OCI-LY7 (cell line): ENCODE results near the gene SEBOX. TPM values are rescaled to one million over a fixed set of nuclear protein-coding genes. Genes with fewer than 3 reads are reported as not detected.

Source experiments
- BruUV-seq: library from RNA; stranded (reverse); fragments of 400-500 nt; replicated peaks from 2 replicates; lab custom pipeline; 2021; lab: Mats Ljungman, UMichigan
- CTCF ChIA-PET: fragments of 300-600 bp; sonication (Branson Sonifier 250); formaldehyde crosslinking; loops from one replicate; lab custom pipeline; 2022; ENCODE audit warnings: antibody characterized with exemption; ENCODE audit not compliant: unreplicated experiment; lab: Charles Lee
- POLR2A ChIA-PET: fragments of 300-600 bp; sonication (Branson Sonifier 250); formaldehyde crosslinking; loops from one replicate; lab custom pipeline; 2022; ENCODE audit warnings: antibody characterized with exemption; lab: Charles Lee
- DNase-seq: peaks from one replicate; pipeline ENCODE4 v3.0.0-alpha.2; 2015; ENCODE audit warnings: low spot score
- H2AFZ ChIP-seq: fragments of 200-600 bp; sonication (generic), shearing (Covaris generic); 2 replicates; pipeline ENCODE4 v1.6.1; 2014; ENCODE audit warnings: mild to moderate bottlenecking, antibody characterized with exemption, low read length, moderate library complexity
- H3K27ac ChIP-seq: fragments of 200-600 bp; sonication (generic); 2 replicates; pipeline ENCODE4 v1.5.1; 2014; ENCODE audit warnings: mixed run types, low read depth, mild to moderate bottlenecking, moderate library complexity, low read length, inconsistent platforms; ENCODE audit not compliant: poor library complexity, severe bottlenecking
- H3K36me3 ChIP-seq: fragments of 200-600 bp; sonication (generic); 2 replicates; pipeline ENCODE4 v1.6.1; 2014; ENCODE audit warnings: mild to moderate bottlenecking, antibody characterized with exemption, low read length, moderate library complexity, mixed read lengths; ENCODE audit not compliant: insufficient read depth
- H3K4me1 ChIP-seq: fragments of 200-600 bp; sonication (generic); 2 replicates; pipeline ENCODE4 v1.5.1; 2014; ENCODE audit warnings: mild to moderate bottlenecking, low read length; ENCODE audit not compliant: insufficient read depth, poor library complexity, severe bottlenecking
- H3K4me2 ChIP-seq: fragments of 200-600 bp; sonication (generic); 2 replicates; pipeline ENCODE4 v1.6.1; 2014; ENCODE audit warnings: mild to moderate bottlenecking, low read length
- H3K4me3 ChIP-seq: fragments of 200-600 bp; sonication (generic); 2 replicates; pipeline ENCODE4 v1.5.1; 2014; ENCODE audit warnings: mild to moderate bottlenecking, low read depth, low read length; ENCODE audit not compliant: poor library complexity, severe bottlenecking
- H3K79me2 ChIP-seq: fragments of 200-600 bp; sonication (generic); 2 replicates; pipeline ENCODE4 v1.6.1; 2016; ENCODE audit warnings: low read depth, mild to moderate bottlenecking, low read length, moderate library complexity, mixed read lengths; ENCODE audit not compliant: insufficient read depth
- H3K9me2 ChIP-seq: fragments of 200-600 bp; sonication (generic); 2 replicates; pipeline ENCODE4 v1.6.1; 2016; ENCODE audit warnings: mild to moderate bottlenecking, low read length, mixed read lengths; ENCODE audit not compliant: insufficient read depth
- H3K9me3 ChIP-seq: fragments of 200-600 bp; sonication (generic); 2 replicates; pipeline ENCODE4 v1.6.1; 2014; ENCODE audit warnings: mild to moderate bottlenecking, mixed run types, low read length, mixed read lengths
- H4K20me1 ChIP-seq: fragments of 200-600 bp; sonication (generic); 2 replicates; pipeline ENCODE4 v1.6.1; 2014; ENCODE audit warnings: mild to moderate bottlenecking, antibody characterized with exemption, low read length, moderate library complexity, mixed read lengths; ENCODE audit not compliant: insufficient read depth
- EZH2phosphoT487 ChIP-seq: fragments of 200-600 bp; sonication (generic); IDR thresholded peaks from 2 replicates; pipeline ENCODE4 v1.6.1; 2018; ENCODE audit warnings: low read depth, borderline replicate concordance, mild to moderate bottlenecking, mixed run types, antibody characterized with exemption, low read length, moderate library complexity, mixed read lengths
- intact Hi-C: fragments of 100-400 bp; cut with micrococcal nuclease; formaldehyde crosslinking; loops from one replicate; pipeline ENCODE4 v1.10.0; 2022; ENCODE audit not compliant: unreplicated experiment
- total RNA-seq, 2 experiments: library from RNA; depleted of rRNA in 1 of 2; stranded (reverse); fragments of >200 nt in 1 of 2; shearing (Covaris generic) in 1 of 2; gene quantifications; 2 replicates each; pipeline ENCODE4 v1.2.3, GENCODE V29; 2014 to 2022
- TF ChIP-seq, protein P1 (sequence below): fragments of 200-600 bp; sonication (generic); conservative IDR thresholded peaks from 2 replicates; pipeline ENCODE4 v1.5.1; 2014; ENCODE audit warnings: mild to moderate bottlenecking, antibody characterized with exemption, low read length, moderate library complexity, mixed read lengths

Gene SEBOX
- total RNA-seq, 2 experiments from 2014 or later = not detected

GRCh38 chr17:28338056-28338768 lies 26.8 kb downstream of the SEBOX start:
- DNase-seq = no peak
- Histone ChIP-seq H3K4me2 (no peak overlapping the region), H3K27ac (no peak overlapping the region), H3K9me2 (no peaks in the 10 kb centered on the region), H3K4me3 (no peak overlapping the region), H3K9me3 (no peaks in the 10 kb centered on the region), H3K79me2 (peaks cover 10% of the 10 kb centered on the region; the same call in 1 of the 2 replicates), H3K36me3 (peaks cover 23% of the 10 kb centered on the region), H4K20me1 (no peaks in the 10 kb centered on the region), H3K4me1 (peaks cover 34% of the 10 kb centered on the region), H2AFZ (no peak overlapping the region)
- ChIA-PET POLR2A (interaction anchor here (0.8 kb wide), 1 partner anchor 19 kb away, joined by 3 read pairs; the partner anchor contains the start of gene POLDIP2), CTCF (no interaction called here)
- TF ChIP-seq EZH2phosphoT487 = no peak
- TF ChIP-seq, protein P1, sequence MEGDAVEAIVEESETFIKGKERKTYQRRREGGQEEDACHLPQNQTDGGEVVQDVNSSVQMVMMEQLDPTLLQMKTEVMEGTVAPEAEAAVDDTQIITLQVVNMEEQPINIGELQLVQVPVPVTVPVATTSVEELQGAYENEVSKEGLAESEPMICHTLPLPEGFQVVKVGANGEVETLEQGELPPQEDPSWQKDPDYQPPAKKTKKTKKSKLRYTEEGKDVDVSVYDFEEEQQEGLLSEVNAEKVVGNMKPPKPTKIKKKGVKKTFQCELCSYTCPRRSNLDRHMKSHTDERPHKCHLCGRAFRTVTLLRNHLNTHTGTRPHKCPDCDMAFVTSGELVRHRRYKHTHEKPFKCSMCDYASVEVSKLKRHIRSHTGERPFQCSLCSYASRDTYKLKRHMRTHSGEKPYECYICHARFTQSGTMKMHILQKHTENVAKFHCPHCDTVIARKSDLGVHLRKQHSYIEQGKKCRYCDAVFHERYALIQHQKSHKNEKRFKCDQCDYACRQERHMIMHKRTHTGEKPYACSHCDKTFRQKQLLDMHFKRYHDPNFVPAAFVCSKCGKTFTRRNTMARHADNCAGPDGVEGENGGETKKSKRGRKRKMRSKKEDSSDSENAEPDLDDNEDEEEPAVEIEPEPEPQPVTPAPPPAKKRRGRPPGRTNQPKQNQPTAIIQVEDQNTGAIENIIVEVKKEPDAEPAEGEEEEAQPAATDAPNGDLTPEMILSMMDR = peak; percentile 40
- intact Hi-C loops = no loop called here
- no TSS peak for BruUV-seq

DNA sequence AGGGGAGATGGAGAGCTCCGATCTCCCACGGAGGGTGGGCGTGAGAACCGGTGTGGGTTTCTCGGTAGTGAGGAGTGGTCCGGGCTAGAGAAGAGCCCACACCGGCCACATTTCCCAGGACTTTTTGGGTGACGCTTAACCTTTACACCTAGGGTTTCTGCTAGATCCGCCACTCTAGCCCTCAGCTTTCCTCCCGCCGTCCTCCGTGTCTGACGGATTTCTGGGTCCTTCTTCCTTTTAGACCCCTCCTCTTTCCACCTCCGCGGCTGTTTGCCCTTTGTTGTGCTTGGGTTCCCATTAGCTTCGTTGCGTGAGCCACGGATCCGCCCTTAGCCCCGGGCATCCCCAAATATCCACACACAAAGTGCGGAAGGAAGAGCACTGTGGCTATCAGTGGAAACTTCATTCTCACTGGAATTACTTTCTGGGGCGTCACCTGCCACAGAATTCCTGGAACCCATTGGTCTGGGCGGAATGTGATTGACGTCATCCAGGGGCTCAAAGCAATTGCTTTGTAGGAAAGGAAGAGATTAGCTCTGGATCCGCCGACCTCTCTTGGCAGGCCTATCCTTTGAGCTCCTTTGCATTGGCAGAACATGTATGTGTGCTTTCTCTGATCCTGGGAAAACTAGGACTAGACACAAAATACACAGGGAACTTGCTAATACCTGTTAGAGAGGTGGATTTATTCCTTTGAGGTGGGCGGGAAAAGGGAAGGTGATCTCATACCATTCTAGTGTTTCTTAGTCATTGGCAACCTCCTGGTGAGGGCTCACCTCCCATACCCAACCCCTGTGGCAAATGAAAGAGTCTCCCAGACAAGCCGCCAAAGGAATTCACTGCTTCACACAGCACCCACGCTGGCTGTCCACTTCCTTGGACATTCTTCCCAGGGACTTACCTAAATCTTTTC lies 28.8 kb downstream of the SEBOX start:
- CTCF ChIA-PET = interaction anchor here (0.6 to 0.8 kb wide), 2 partner anchors 18 to 21 kb away, joined by 3 read pairs; partner anchors contain the start of gene POLDIP2
- intact Hi-C loops = loop anchor here (1.0 to 2.0 kb wide), 2 partner anchors 21 to 35 kb away; partner anchors contain the start of genes POLDIP2, SARM1 and VTN
- Histone ChIP-seq H4K20me1 (no peaks in the 10 kb centered on the region), H3K4me3 (peak overlapping the region; percentile 86), H3K9me2 (no peaks in the 10 kb centered on the region), H3K27ac (no peak overlapping the region), H3K4me2 (peak overlapping the region; percentile 97), H3K36me3 (peaks cover 3% of the 10 kb centered on the region; the same call in 1 of the 2 replicates), H3K79me2 (peaks cover 10% of the 10 kb centered on the region; the same call in 1 of the 2 replicates), H3K4me1 (peaks cover 23% of the 10 kb centered on the region), H2AFZ (peak overlapping the region; percentile 64), H3K9me3 (no peaks in the 10 kb centered on the region)
- DNase-seq = no peak
- TF ChIP-seq, protein P1 = no peak
- TF ChIP-seq EZH2phosphoT487 = no peak
- POLR2A ChIA-PET = interaction anchor here (0.8 to 3.0 kb wide), 8 partner anchors 11 to 260 kb away, joined by 3 to 22 read pairs (median 4); partner anchors contain the start of genes POLDIP2 and TMEM97
- BruUV-seq = TSS peak; percentile 30
